22Rv1 (cell line): Measurements from ENCODE around the gene MACF1.

Source experiments
- H3K27ac ChIP-seq: fragments of 450-650 bp; 2 replicates; pipeline ENCODE4 v1.5.1; 2017
- ZFX ChIP-seq: fragments of 450-650 bp; IDR thresholded peaks from 2 replicates; pipeline ENCODE4 v1.6.1; 2017; ENCODE audit warnings: antibody characterized with exemption, borderline replicate concordance
- TF ChIP-seq, protein P1 (sequence below): fragments of 450-650 bp; IDR thresholded peaks from 2 replicates; pipeline ENCODE4 v1.5.1; 2017; ENCODE audit warnings: mild to moderate bottlenecking

MACF1 gene

DNA sequence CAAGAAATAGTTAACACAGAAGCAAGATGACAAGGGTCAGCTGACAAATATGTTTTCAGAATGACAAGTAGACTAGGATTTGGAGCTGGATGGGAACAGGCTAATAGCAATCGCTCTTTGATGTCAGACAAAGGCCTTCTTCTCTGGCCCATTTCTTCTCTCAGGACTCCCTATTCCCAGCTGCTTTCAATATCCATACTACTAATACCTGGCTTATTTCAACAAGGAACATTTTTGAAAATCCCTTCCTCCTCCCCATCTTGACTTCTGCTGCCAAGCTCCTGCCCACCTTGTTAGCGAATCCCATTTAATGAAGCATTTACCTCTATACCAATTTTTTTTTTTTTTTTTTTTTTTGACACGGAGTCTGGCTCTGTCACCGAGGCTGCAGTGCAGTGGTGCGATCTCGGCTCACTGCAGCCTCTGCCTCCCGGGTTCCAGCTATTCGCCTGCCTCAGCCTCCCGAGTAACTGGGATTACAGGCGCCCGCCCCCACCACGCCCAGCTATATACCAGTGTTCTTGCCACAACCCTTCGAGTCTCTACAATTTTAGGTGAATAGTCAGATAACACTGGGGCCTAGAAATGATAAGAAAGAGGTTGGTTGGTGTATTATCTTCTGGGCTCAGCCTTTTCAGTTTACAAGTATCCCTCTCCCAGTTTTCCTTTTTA is 68.4 kb downstream of the MACF1 start:
- no peak overlapping the region for H3K27ac ChIP-seq
- no peak for TF ChIP-seq ZFX
- TF ChIP-seq, protein P1, sequence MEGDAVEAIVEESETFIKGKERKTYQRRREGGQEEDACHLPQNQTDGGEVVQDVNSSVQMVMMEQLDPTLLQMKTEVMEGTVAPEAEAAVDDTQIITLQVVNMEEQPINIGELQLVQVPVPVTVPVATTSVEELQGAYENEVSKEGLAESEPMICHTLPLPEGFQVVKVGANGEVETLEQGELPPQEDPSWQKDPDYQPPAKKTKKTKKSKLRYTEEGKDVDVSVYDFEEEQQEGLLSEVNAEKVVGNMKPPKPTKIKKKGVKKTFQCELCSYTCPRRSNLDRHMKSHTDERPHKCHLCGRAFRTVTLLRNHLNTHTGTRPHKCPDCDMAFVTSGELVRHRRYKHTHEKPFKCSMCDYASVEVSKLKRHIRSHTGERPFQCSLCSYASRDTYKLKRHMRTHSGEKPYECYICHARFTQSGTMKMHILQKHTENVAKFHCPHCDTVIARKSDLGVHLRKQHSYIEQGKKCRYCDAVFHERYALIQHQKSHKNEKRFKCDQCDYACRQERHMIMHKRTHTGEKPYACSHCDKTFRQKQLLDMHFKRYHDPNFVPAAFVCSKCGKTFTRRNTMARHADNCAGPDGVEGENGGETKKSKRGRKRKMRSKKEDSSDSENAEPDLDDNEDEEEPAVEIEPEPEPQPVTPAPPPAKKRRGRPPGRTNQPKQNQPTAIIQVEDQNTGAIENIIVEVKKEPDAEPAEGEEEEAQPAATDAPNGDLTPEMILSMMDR, result no peak

DNA sequence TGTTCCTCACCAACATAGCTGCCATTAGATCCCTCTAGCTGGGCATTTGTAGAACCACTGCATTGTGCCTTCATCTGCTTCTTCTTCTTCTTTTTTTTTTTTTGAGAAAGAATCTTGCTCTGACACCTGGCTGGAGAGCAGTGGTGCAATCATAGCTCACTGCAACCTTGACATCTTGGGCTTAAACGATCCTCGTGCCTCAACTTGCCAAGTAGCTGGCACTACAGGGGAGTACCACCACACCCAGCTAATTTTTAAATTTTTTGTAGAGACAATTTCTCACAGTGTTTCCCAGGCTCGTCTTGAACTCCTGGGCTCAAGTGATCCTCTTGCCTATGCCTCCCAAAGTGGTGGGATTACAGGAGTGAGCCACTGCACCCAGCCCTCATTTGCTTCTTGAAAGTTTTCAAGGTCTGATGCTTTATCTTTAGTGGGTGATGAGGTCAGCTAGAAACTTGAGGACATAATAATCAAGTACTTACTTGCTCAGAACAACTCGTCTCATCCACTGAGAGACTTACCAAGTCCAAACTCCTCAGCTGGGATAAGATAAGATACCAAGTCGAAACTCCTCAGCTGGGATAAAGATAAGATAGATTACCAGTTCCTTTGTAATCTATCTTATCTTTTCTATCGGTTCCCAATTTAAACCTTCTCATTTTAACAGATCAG is 71.5 kb downstream of the MACF1 start:
- no peak overlapping the region for H3K27ac ChIP-seq
- TF ChIP-seq ZFX, result no peak
- TF ChIP-seq, protein P1, result no peak

DNA sequence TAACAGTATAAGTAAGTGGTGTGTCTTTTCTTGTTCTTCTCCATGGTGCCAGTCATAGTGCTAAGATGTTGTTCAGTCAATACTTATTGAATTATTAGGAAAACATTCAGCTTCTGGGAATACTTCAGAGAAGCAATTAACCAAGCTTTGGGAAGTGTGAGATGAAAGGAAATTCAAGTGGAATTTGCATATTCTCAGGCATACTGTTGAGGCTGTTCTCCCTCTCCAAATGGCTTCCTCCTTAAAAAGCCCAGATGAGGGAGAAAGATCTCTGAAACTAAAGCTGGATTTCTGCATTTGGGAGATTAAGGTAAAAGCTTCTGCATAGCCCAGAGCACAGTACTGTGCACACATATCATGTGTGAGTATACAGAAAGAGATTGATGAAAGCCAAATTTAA is 73.4 kb downstream of the MACF1 start:
- no peak overlapping the region for H3K27ac ChIP-seq
- no peak for TF ChIP-seq ZFX
- TF ChIP-seq, protein P1, result no peak

DNA sequence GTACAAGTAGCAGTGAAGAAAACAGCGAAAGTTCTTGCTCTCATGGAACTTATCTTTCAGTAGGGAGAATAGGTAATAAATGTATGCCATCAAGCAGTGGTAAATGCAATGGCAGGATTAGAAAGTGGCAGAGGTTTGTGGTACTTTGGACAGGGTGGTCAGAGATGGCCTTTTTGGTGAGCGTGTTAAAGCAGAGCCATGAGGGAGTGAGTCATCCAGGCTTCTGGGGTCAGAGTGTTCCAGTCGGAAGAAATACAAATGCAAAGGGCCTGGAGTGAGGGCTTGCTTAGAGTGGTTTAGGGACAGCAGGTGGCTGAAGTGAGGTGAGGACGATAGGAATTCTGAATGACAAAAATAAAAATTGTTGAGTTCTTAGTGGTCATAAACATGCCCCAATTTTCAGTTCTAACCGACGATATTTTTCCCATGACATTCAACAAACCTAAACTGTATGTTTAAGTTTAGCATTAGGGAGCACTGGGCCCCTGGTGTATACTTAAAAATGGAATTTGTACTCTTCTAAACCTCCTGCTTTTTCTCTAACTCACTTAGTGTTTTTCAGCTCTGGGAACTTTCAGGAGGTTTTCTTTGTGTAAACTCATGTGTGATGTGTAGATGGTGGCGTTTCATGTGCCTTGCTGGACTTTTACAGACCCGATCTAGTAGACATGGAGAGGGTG is 78.2 kb downstream of the MACF1 start:
- TF ChIP-seq, protein P1, result no peak
- no peak for TF ChIP-seq ZFX
- no peak overlapping the region for H3K27ac ChIP-seq

DNA sequence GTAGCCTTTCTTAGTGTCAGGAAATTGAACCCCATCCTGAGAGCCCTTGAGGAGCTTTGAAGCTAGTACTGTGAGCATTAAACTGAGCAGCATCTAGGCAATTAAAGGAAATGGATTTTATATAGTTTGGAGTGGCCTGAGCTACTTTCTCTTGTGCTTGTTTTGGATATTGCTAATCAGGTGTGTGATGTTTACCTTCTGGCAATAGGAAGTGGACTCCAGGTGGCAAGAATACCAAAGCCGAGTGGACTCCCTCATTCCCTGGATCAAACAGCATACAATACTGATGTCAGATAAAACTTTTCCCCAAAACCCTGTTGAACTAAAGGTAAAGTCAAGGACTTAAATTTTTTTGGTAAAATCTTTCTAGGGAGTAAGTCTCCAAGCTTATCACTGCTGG is 79.4 kb downstream of the MACF1 start:
- H3K27ac ChIP-seq, result no peak overlapping the region
- TF ChIP-seq, protein P1, result no peak
- no peak for TF ChIP-seq ZFX

DNA sequence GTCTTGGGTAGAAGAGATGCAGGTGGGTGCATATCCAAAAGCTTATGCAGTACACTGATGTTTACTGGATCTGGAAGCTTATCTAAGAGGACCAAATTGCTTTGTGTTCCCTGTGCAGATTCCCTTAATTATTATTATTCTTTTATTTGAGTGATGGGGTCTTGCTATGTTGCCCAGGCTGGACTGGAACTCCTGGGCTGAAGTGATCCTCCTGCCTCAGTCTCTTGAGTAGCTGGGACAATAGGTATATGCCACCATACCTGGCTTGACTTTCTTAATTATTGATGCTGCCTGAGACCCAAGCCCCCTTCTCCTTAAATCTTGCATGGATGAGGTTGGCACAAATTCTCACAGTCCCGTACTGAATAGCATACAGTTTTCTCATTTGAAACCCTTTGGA is 83.0 kb downstream of the MACF1 start:
- TF ChIP-seq ZFX, result no peak
- TF ChIP-seq, protein P1, result no peak
- no peak overlapping the region for H3K27ac ChIP-seq
